A549 (cell line): Measurements from ENCODE around the gene KIAA1755.

Experiments used
- ESRRA ChIP-seq: fragments of 150-350 bp; IDR thresholded peaks from 2 replicates; pipeline ENCODE4 v1.6.1; 2014; ENCODE audit warnings: mild to moderate bottlenecking, low read length, borderline replicate concordance
- HOXB5 ChIP-seq: fragments of 250-450 bp; sonication (Bioruptor Pico); IDR thresholded peaks from 2 replicates; pipeline ENCODE4 v1.5.0; 2020; ENCODE audit warnings: mild to moderate bottlenecking, moderate library complexity
- POLR2A ChIP-seq: IDR thresholded peaks from 2 replicates; pipeline ENCODE4 v1.6.1; 2012; ENCODE audit warnings: mild to moderate bottlenecking, low read length
- RAD21 ChIP-seq, 2 experiments: fragments of >200 bp in 1 of 2; sonication (Bioruptor Twin) in 1 of 2; formaldehyde crosslinking in 1 of 2; IDR thresholded peaks in 1 of 2; conservative IDR thresholded peaks in 1 of 2; 2 replicates in 1 of 2; 3 replicates in 1 of 2; pipeline ENCODE4 v1.6.1; 2012 to 2018; ENCODE audit warnings: inconsistent platforms in 1 of 2
- TF ChIP-seq, protein P1 (sequence below): fragments of >200 bp; sonication (Bioruptor Twin); formaldehyde crosslinking; IDR thresholded peaks from 3 replicates; pipeline ENCODE4 v1.5.1; 2016

- TF ChIP-seq, protein P1, sequence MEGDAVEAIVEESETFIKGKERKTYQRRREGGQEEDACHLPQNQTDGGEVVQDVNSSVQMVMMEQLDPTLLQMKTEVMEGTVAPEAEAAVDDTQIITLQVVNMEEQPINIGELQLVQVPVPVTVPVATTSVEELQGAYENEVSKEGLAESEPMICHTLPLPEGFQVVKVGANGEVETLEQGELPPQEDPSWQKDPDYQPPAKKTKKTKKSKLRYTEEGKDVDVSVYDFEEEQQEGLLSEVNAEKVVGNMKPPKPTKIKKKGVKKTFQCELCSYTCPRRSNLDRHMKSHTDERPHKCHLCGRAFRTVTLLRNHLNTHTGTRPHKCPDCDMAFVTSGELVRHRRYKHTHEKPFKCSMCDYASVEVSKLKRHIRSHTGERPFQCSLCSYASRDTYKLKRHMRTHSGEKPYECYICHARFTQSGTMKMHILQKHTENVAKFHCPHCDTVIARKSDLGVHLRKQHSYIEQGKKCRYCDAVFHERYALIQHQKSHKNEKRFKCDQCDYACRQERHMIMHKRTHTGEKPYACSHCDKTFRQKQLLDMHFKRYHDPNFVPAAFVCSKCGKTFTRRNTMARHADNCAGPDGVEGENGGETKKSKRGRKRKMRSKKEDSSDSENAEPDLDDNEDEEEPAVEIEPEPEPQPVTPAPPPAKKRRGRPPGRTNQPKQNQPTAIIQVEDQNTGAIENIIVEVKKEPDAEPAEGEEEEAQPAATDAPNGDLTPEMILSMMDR: no peak
- TF ChIP-seq ESRRA (no peak), POLR2A (no peak), RAD21 (conservative IDR thresholded peaks at IDR 0.05 in 1 of 2, IDR thresholded peaks at IDR 0.05 in 1 of 2) (no peak), HOXB5 (CRISPR knock-in tag) (no peak)
Observed at GRCh38 chr20:38258545-38259215, 1.9 kb downstream of the KIAA1755 start.
